Mucosa of gallbladder (tissue), 1 donor: ENCODE data around the gene RNF11. TPM values are rescaled to one million over a fixed set of nuclear protein-coding genes. Genes with fewer than 3 reads are reported as not detected.
"Not testable (repeated sequence)": the region's sequence is repeated elsewhere in the genome, so short reads cannot be mapped to it uniquely, and the experiment has no call there.

Experiments used
- DNase-seq: peaks from one replicate; pipeline ENCODE4 v3.0.0-alpha.2; 2020; ENCODE audit warnings: low spot score
- total RNA-seq: library from RNA; stranded (reverse); gene quantifications from one replicate; pipeline ENCODE4 v1.2.1, GENCODE V29; 2021
- donor health status: DM: no; HTN: no; CAD: no.

The RNF11 gene
- total RNA-seq, 1 donor from 2014 or later: 94.0 TPM

- not testable (repeated sequence) for DNase-seq
These were observed 8.7 kb upstream of the RNF11 start for GRCh38 chr1:51227231-51227960.

GRCh38 chr1:51228471-51228870, 7.6 kb upstream of the RNF11 start:
- not testable (repeated sequence) for DNase-seq

- no peak for DNase-seq
These were observed 5.5 kb upstream of the RNF11 start for GRCh38 chr1:51230501-51231078.

- no peak for DNase-seq
These were observed 5.0 kb upstream of the RNF11 start for GRCh38 chr1:51231120-51231519.

GRCh38 chr1:51231896-51232295, 4.2 kb upstream of the RNF11 start:
- DNase-seq: no peak

GRCh38 chr1:51234236-51234635, 1.8 kb upstream of the RNF11 start:
- DNase-seq: not testable (repeated sequence)

GRCh38 chr1:51234721-51235425, 1.2 kb upstream of the RNF11 start:
- DNase-seq: peak; percentile 53

- no peak for DNase-seq
These were observed 668 bp downstream of the RNF11 start for GRCh38 chr1:51236531-51237350.

GRCh38 chr1:51237351-51238033, 1.4 kb downstream of the RNF11 start:
- DNase-seq: no peak

- DNase-seq: no peak
These were observed 1.9 kb downstream of the RNF11 start for GRCh38 chr1:51238034-51238403.

- no peak for DNase-seq
These were observed 4.0 kb downstream of the RNF11 start for GRCh38 chr1:51240084-51240483.

GRCh38 chr1:51241119-51241518, 5.0 kb downstream of the RNF11 start:
- no peak for DNase-seq

GRCh38 chr1:51242546-51242945, 6.5 kb downstream of the RNF11 start:
- no peak for DNase-seq

GRCh38 chr1:51247022-51247421, 10.9 kb downstream of the RNF11 start:
- no peak for DNase-seq

- DNase-seq: no peak
These were observed 11.4 kb downstream of the RNF11 start for GRCh38 chr1:51247499-51247898.

- no peak for DNase-seq
These were observed 13.4 kb downstream of the RNF11 start for GRCh38 chr1:51249445-51249844.

- not testable (repeated sequence) for DNase-seq
These were observed 14.7 kb downstream of the RNF11 start for GRCh38 chr1:51250729-51251128.

GRCh38 chr1:51251165-51251564, 15.1 kb downstream of the RNF11 start:
- DNase-seq: not testable (repeated sequence)

- DNase-seq: no peak
These were observed 16.3 kb downstream of the RNF11 start for GRCh38 chr1:51252366-51252765.

GRCh38 chr1:51253691-51254090, 17.6 kb downstream of the RNF11 start:
- DNase-seq: no peak

GRCh38 chr1:51255331-51255730, 19.3 kb downstream of the RNF11 start:
- DNase-seq: no peak
